Motor neuron (in vitro differentiated cells): ENCODE measurements around the gene MAST3. TPM values are rescaled to one million over a fixed set of nuclear protein-coding genes. Genes with fewer than 3 reads are reported as not detected.

ENCODE experiments used
- ATAC-seq, 8 experiments: fragments of 200-7000 bp; cut with Tn5 transposase; replicated peaks in 6 of 8; 2 replicates each; pipeline ENCODE4 v1.8.0; 2021; ENCODE audit warnings: mild to moderate bottlenecking in 8 of 8, moderate library complexity in 8 of 8
- H3K27ac ChIP-seq, 2 donors: fragments of 250-450 bp; sonication (Bioruptor Pico); 2 replicates each; pipeline ENCODE4 v1.9.0; 2021; ENCODE audit warnings: antibody characterized with exemption in 2 of 2, mild to moderate bottlenecking in 2 of 2, moderate library complexity in 1 of 2
- H3K4me1 ChIP-seq, 2 donors: fragments of 250-450 bp; sonication (Bioruptor Pico); replicated peaks in 1 of 2; 2 replicates each; pipeline ENCODE4 v1.6.1; 2021; ENCODE audit warnings: antibody characterized with exemption in 2 of 2, mild to moderate bottlenecking in 2 of 2, moderate library complexity in 1 of 2
- H3K4me3 ChIP-seq, 5 donors: fragments of 250-450 bp; sonication (Bioruptor Pico); 2 replicates each; pipeline ENCODE4 v1.9.0; 2021; ENCODE audit warnings: antibody characterized with exemption in 5 of 5, mild to moderate bottlenecking in 5 of 5, moderate library complexity in 4 of 5
- WGBS, 10 experiments: fragments of 450-650 bp; shearing (Covaris generic); methylation state at CpG; one replicate each; pipeline ENCODE4 v1.0.0; 2022; 5-methylcytosine and 5-hydroxymethylcytosine counted together
- in situ Hi-C, 9 experiments: fragments of 400-800 bp; cut with MboI; loops; one replicate each; pipeline ENCODE4 v1.15.0; 2021; ENCODE audit warnings: low sequenced_read_pairs in 9 of 9, low pct_unique_long_range_greater_than_20kb in 2 of 9; ENCODE audit not compliant: unreplicated experiment in 9 of 9
- total RNA-seq, 8 experiments: library from RNA; unstranded; fragments of 300-600 nt; gene quantifications; 2 replicates each; pipeline versions ENCODE4 v1.2.3 to v1.2.4, GENCODE V29; 2022

MAST3 gene
- 10 to 100 TPM in 1 of 8 experiments, 1 to 10 TPM in 7; 3.3 to 11.7 (median 5.8) TPM for total RNA-seq

GRCh38 chr19:18097217-18097992 is at the start of gene MAST3:
Gene MAST3 (plus strand): TSS chr19:18097778. CDS start chr19:18097793, 15 bp downstream.
- ATAC-seq, result peak; percentile 71 to 93 (median 81)
- 70 to 97% (median 84%) methylated on average over 2 to 11 of the region's 54 CpGs; no CpG with 5 or more reads in 3 of the 10 experiments for WGBS, 10 experiments
- Histone ChIP-seq H3K4me1 (peaks cover 7 to 19% of the 10 kb centered on the region in 2 donors), H3K4me3 (peak within 1 kb of the TSS in 4 of 5 donors; percentile 20 to 32 (median 28)), H3K27ac (no peak within 1 kb of the TSS)
- in situ Hi-C loops, result no loop called here

GRCh38 chr19:18049385-18049784 is 48.2 kb upstream of the MAST3 start:
- no peaks in the 10 kb centered on the region for H3K4me1 ChIP-seq
- peak in 3 of 8 experiments; percentile 32 to 67 (median 63) for ATAC-seq
- in situ Hi-C loops, result no loop called here
- 7 to 71% (median 55%) methylated on average over 1 to 5 of the region's 10 CpGs; no CpG with 5 or more reads in 5 of the 10 experiments for WGBS, 10 experiments
- no peak overlapping the region for H3K27ac ChIP-seq
- H3K4me3 ChIP-seq, result no peak overlapping the region

GRCh38 chr19:18051887-18052286 is 45.7 kb upstream of the MAST3 start:
- Histone ChIP-seq H3K4me3 (no peak overlapping the region), H3K4me1 (no peaks in the 10 kb centered on the region), H3K27ac (no peak overlapping the region)
- in situ Hi-C loops, result no loop called here
- 17% methylated on average over 11 of the region's 31 CpGs; no CpG with 5 or more reads in 9 of the 10 experiments for WGBS, 10 experiments
- peak in 3 of 8 experiments; percentile 38 to 60 (median 59) for ATAC-seq

- no peak overlapping the region for H3K4me3 ChIP-seq
- in situ Hi-C loops, result no loop called here
- peaks cover 0 to 4% of the 10 kb centered on the region in 2 donors for H3K4me1 ChIP-seq
- ATAC-seq, result no peak
- WGBS, 10 experiments, result 18 to 86% (median 75%) methylated on average over 3 to 7 of the region's 9 CpGs
- no peak overlapping the region for H3K27ac ChIP-seq
These were observed 43.9 kb upstream of the MAST3 start for GRCh38 chr19:18053576-18054219.

- peaks cover 0 to 4% of the 10 kb centered on the region in 2 donors for H3K4me1 ChIP-seq
- no peak for ATAC-seq
- WGBS, 10 experiments, result 60 to 76% (median 70%) methylated on average over 1 to 4 of the region's 5 CpGs; no CpG with 5 or more reads in 7 of the 10 experiments
- no peak overlapping the region for H3K27ac ChIP-seq
- in situ Hi-C loops, result loop anchor here in 1 of 9 experiments (5.0 kb wide), 1 partner anchor 54 kb away; no protein-coding TSS in a partner anchor
- H3K4me3 ChIP-seq, result no peak overlapping the region
These were observed 41.6 kb upstream of the MAST3 start for GRCh38 chr19:18055967-18056366.

GRCh38 chr19:18057557-18057956 is 40.0 kb upstream of the MAST3 start:
- no peak overlapping the region for H3K27ac ChIP-seq
- in situ Hi-C loops, result loop anchor here in 1 of 9 experiments (5.0 kb wide), 1 partner anchor 55 kb away; no protein-coding TSS in a partner anchor
- 40 to 100% (median 83%) methylated on average over 1 to 4 of the region's 6 CpGs; no CpG with 5 or more reads in 3 of the 10 experiments for WGBS, 10 experiments

GRCh38 chr19:18058208-18059009 is 39.2 kb upstream of the MAST3 start:
- Histone ChIP-seq H3K4me1 (peaks cover 0 to 4% of the 10 kb centered on the region in 2 donors), H3K4me3 (peak overlapping the region; percentile 8 to 20 (median 18)), H3K27ac (no peak overlapping the region)
- 0 to 60% (median 12%) methylated on average over 1 to 17 of the region's 34 CpGs; no CpG with 5 or more reads in 3 of the 10 experiments for WGBS, 10 experiments
- peak; percentile 86 to 95 (median 92) for ATAC-seq
- in situ Hi-C loops, result loop anchor here in 1 of 9 experiments (5.0 kb wide), 1 partner anchor 56 kb away; no protein-coding TSS in a partner anchor

More at GRCh38 chr19:18057557-18057956, 40.0 kb upstream of the MAST3 start:
- ATAC-seq, result peak in 2 of 8 experiments; percentile 13
- Histone ChIP-seq H3K4me1 (peaks cover 0 to 4% of the 10 kb centered on the region in 2 donors), H3K4me3 (no peak overlapping the region)

- 50 to 85% (median 80%) methylated on average over 2 to 7 of the region's 8 CpGs; no CpG with 5 or more reads in 5 of the 10 experiments for WGBS, 10 experiments
- in situ Hi-C loops, result loop anchor here in 1 of 9 experiments (5.0 kb wide), 1 partner anchor 57 kb away; no protein-coding TSS in a partner anchor
- H3K4me3 ChIP-seq, result no peak overlapping the region
- H3K27ac ChIP-seq, result no peak overlapping the region
- no peak for ATAC-seq
- peaks cover 0 to 4% of the 10 kb centered on the region in 2 donors for H3K4me1 ChIP-seq
These were observed 38.3 kb upstream of the MAST3 start for GRCh38 chr19:18059297-18059696.

GRCh38 chr19:18059902-18060301 is 37.7 kb upstream of the MAST3 start:
- in situ Hi-C loops, result loop anchor here in 1 of 9 experiments (5.0 kb wide), 1 partner anchor 58 kb away; no protein-coding TSS in a partner anchor
- Histone ChIP-seq H3K27ac (no peak overlapping the region), H3K4me1 (peaks cover 0 to 4% of the 10 kb centered on the region in 2 donors), H3K4me3 (no peak overlapping the region)
- no peak for ATAC-seq
- no CpG with 5 or more reads among the region's 5 CpGs for WGBS, 10 experiments

GRCh38 chr19:18060472-18060871 is 37.1 kb upstream of the MAST3 start:
- peaks cover 0 to 4% of the 10 kb centered on the region in 2 donors for H3K4me1 ChIP-seq
- H3K27ac ChIP-seq, result no peak overlapping the region
- WGBS, 10 experiments, result 46 to 80% (median 77%) methylated on average over 1 to 5 of the region's 6 CpGs; no CpG with 5 or more reads in 4 of the 10 experiments
- in situ Hi-C loops, result no loop called here
- H3K4me3 ChIP-seq, result no peak overlapping the region
- ATAC-seq, result no peak

GRCh38 chr19:18062028-18062427 is 35.5 kb upstream of the MAST3 start:
- no peak for ATAC-seq
- in situ Hi-C loops, result no loop called here
- Histone ChIP-seq H3K4me1 (peaks cover 0 to 4% of the 10 kb centered on the region in 2 donors), H3K27ac (no peak overlapping the region), H3K4me3 (no peak overlapping the region)
- WGBS, 10 experiments, result 0 to 67% (median 46%) methylated on average over 1 to 2 of the region's 8 CpGs; no CpG with 5 or more reads in 4 of the 10 experiments

GRCh38 chr19:18063463-18063862 is 34.1 kb upstream of the MAST3 start:
- Histone ChIP-seq H3K27ac (no peak overlapping the region), H3K4me3 (no peak overlapping the region), H3K4me1 (no peaks in the 10 kb centered on the region)
- in situ Hi-C loops, result no loop called here
- 20 to 80% (median 50%) methylated on average over 1 to 4 of the region's 5 CpGs; no CpG with 5 or more reads in 3 of the 10 experiments for WGBS, 10 experiments
- peak in 5 of 8 experiments; percentile 21 to 40 (median 27) for ATAC-seq
